HFFc6 (cell line): ENCODE measurements around the gene DNAJC22. TPM values are rescaled to one million over a fixed set of nuclear protein-coding genes. Genes with fewer than 3 reads are reported as not detected.

Experiments used
- DNase-seq: peaks from one replicate; pipeline ENCODE4 v3.0.0-alpha.2; 2018
- H3K27ac Mint-ChIP-seq: 2 replicates; pipeline ENCODE4 v1.8.0; 2020; ENCODE audit warnings: mild to moderate bottlenecking, mixed read lengths
- H3K27me3 Mint-ChIP-seq: 2 replicates; pipeline ENCODE4 v1.8.0; 2021; ENCODE audit warnings: mild to moderate bottlenecking, moderate library complexity, mixed read lengths; ENCODE audit not compliant: insufficient read depth
- H3K36me3 Mint-ChIP-seq: 2 replicates; pipeline ENCODE4 v1.8.0; 2021; ENCODE audit warnings: low read depth, mixed read lengths
- H3K4me1 Mint-ChIP-seq: 2 replicates; pipeline ENCODE4 v1.8.0; 2020; ENCODE audit warnings: low read depth, mixed read lengths
- H3K4me3 Mint-ChIP-seq: 2 replicates; pipeline ENCODE4 v1.8.0; 2020; ENCODE audit warnings: mild to moderate bottlenecking, moderate library complexity, mixed read lengths
- H3K9me3 Mint-ChIP-seq: 2 replicates; pipeline ENCODE4 v1.8.0; 2020; ENCODE audit warnings: mild to moderate bottlenecking, mixed read lengths
- CTCF ChIP-seq: fragments of 200-600 bp; sonication (generic); IDR thresholded peaks from 2 replicates; pipeline ENCODE4 v1.5.0; 2021; ENCODE audit warnings: antibody characterized with exemption, mild to moderate bottlenecking
- long read RNA-seq: library from polyadenylated mRNA; unstranded; transcript quantifications from one replicate; pipeline ENCODE4 v2.0.0, GENCODE V29; 2019
- total RNA-seq, 6 experiments: library from RNA; stranded (reverse); fragmentation: NEBNext Ultra II Directional; extraction: Animal tissue kit (Norgen Biotek cat#: 25700); gene quantifications; 2 replicates in 1 of 6; 3 replicates in 5 of 6; pipeline ENCODE4 v1.2.3, GENCODE V29; 2021

Gene DNAJC22
- total RNA-seq, result 1 to 10 TPM in 4 of 6 experiments, under 1 TPM in 2; 0.38 to 4.1 (median 2.6) TPM
- long read RNA-seq, partial matches to known transcripts, result 1 of 1 reads
- long read RNA-seq, other reads (novel, unspliced or antisense), result 0 of 1 reads

DNA sequence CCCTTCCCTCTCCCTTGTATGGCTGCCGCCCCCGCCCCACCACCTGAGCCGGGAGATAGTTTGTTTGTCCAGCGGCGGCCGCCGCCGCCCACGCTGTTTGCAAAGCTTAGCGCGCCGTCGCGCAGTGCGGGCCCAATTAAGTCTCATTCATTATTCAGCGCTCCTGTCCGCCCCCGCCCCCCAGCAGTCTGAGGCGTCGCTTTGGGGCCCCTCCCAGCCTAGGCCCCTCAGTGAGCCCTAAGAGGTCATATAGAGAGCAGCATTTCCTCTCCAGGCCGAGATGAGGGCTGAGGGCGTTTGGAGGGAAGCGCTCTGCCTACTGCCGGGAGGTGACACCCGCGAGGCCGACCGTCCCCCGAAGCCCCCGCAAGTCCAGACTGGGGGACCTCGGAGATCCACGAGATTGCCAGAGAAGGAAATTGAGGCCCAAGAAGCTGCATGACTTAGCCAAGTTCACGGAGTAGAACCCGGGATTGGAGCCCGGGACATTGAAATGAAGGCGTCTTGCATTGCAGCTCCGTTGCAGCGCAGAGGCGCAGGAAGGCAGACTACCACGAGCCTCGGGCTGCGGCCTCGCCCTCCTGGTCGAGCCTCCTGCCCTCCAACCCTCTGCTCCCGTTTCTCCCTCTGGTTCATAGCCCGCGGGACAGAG, at the start of gene DNAJC22:
TSS of gene DNAJC22 (plus strand) at position 230 of the 652 bp plus-strand sequence. CDS start 1,985 bp downstream, outside the sequence.
- H3K4me1 Mint-ChIP-seq, result peaks cover 36% of the 10 kb centered on the region
- peaks cover 16% of the 10 kb centered on the region; the same call in 1 of the 2 replicates for H3K27me3 Mint-ChIP-seq
- H3K4me3 Mint-ChIP-seq, result peak within 1 kb of the TSS; percentile 78
- no peak for DNase-seq
- no peaks in the 10 kb centered on the region for H3K9me3 Mint-ChIP-seq
- TF ChIP-seq CTCF, result no peak
- H3K36me3 Mint-ChIP-seq, result no peaks in the 10 kb centered on the region
- no peak within 1 kb of the TSS for H3K27ac Mint-ChIP-seq

DNA sequence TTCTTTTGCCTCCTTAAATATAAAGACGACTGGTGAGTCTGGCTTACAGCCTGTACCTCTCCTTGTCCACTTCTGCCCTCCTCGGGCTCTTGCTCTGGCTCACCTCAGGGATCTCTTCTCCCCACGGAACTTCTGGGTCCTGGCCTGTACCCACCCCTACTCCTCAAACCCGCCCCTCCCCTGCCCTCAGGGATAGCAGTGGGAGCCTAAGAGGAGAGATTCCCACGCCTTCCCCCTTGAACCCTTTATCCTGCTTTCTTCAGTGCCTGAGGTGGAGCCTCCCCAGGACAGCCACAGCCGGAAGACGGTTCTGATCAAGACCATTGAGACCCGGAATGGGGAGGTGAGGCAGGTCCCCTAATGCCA, 49.0 kb upstream of the DNAJC22 start:
- no peak for TF ChIP-seq CTCF
- Mint-ChIP-seq H3K36me3 (no peaks in the 10 kb centered on the region), H3K4me1 (peaks cover 5% of the 10 kb centered on the region; the same call in 1 of the 2 replicates), H3K27ac (no peak overlapping the region), H3K4me3 (no peak overlapping the region; the same call in 1 of the 2 replicates), H3K9me3 (no peaks in the 10 kb centered on the region), H3K27me3 (peaks cover 33% of the 10 kb centered on the region)
- DNase-seq, result no peak

DNA sequence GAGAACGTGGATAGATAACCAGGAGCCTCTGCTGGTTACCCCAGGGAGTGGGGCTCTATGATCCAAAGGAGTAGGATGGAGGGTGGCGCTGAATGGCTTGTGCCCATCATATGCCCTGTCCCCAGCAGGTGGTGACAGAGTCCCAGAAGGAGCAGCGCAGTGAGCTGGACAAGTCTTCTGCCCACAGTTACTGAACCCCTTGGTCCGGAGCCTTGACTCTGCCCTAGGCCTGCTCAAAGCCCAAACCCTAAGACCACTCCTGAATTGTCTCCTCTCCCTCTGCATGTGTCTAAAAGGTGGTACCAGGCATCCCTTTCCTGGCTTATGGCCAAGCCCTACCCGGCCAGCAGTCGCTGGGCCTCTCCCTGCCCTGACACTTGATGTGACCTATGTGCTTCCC, 48.5 kb upstream of the DNAJC22 start:
- no peak overlapping the region for H3K27ac Mint-ChIP-seq
- no peak overlapping the region for H3K4me3 Mint-ChIP-seq
- no peak for DNase-seq
- H3K36me3 Mint-ChIP-seq, result no peaks in the 10 kb centered on the region
- peaks cover 35% of the 10 kb centered on the region for H3K27me3 Mint-ChIP-seq
- H3K4me1 Mint-ChIP-seq, result peaks cover 5% of the 10 kb centered on the region; the same call in 1 of the 2 replicates
- H3K9me3 Mint-ChIP-seq, result no peaks in the 10 kb centered on the region
- TF ChIP-seq CTCF, result peak; percentile 53; the same call in 1 of the 2 replicates

DNA sequence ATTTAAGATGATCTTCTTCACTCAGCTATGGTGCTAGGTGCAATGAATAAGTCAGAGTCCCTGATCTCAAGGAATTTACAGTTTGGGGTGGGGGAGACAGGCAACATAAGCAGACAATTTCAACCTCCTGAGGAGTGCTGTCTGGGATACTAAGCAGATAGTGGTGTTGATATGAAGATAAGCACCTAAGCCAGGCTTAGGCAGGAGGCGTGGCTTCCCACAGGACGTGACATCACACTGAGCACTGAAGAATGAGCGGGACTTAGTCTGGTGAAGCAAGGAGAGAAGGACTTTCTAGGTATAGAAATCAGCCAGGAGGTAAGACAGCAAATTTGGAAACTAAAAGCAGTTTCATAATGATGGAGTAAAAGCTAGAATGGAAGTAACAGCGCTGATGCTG, 44.9 kb upstream of the DNAJC22 start:
- H3K27ac Mint-ChIP-seq, result no peak overlapping the region
- peaks cover 33% of the 10 kb centered on the region for H3K27me3 Mint-ChIP-seq
- H3K36me3 Mint-ChIP-seq, result no peaks in the 10 kb centered on the region
- DNase-seq, result no peak
- no peak overlapping the region for H3K4me3 Mint-ChIP-seq
- no peak for TF ChIP-seq CTCF
- H3K9me3 Mint-ChIP-seq, result no peaks in the 10 kb centered on the region
- H3K4me1 Mint-ChIP-seq, result peaks cover 5% of the 10 kb centered on the region; the same call in 1 of the 2 replicates

GRCh38 chr12:49304161-49304560, 42.5 kb upstream of the DNAJC22 start:
- no peak overlapping the region for H3K4me3 Mint-ChIP-seq

More at GRCh38 chr12:49304161-49304560, 42.5 kb upstream of the DNAJC22 start:
- peak; percentile 39 for DNase-seq
- no peak for TF ChIP-seq CTCF
- peaks cover 31% of the 10 kb centered on the region for H3K27me3 Mint-ChIP-seq
- H3K36me3 Mint-ChIP-seq, result no peaks in the 10 kb centered on the region
- no peaks in the 10 kb centered on the region for H3K9me3 Mint-ChIP-seq
- no peak overlapping the region for H3K27ac Mint-ChIP-seq
- H3K4me1 Mint-ChIP-seq, result peaks cover 10% of the 10 kb centered on the region; the same call in 1 of the 2 replicates
